Measurements from ENCODE around the gene ORM1. TPM values are rescaled to one million over a fixed set of nuclear protein-coding genes. Genes with fewer than 3 reads are reported as not detected.

Gene ORM1
- total RNA-seq, 1 donor from 2014 or later = not detected

DNA sequence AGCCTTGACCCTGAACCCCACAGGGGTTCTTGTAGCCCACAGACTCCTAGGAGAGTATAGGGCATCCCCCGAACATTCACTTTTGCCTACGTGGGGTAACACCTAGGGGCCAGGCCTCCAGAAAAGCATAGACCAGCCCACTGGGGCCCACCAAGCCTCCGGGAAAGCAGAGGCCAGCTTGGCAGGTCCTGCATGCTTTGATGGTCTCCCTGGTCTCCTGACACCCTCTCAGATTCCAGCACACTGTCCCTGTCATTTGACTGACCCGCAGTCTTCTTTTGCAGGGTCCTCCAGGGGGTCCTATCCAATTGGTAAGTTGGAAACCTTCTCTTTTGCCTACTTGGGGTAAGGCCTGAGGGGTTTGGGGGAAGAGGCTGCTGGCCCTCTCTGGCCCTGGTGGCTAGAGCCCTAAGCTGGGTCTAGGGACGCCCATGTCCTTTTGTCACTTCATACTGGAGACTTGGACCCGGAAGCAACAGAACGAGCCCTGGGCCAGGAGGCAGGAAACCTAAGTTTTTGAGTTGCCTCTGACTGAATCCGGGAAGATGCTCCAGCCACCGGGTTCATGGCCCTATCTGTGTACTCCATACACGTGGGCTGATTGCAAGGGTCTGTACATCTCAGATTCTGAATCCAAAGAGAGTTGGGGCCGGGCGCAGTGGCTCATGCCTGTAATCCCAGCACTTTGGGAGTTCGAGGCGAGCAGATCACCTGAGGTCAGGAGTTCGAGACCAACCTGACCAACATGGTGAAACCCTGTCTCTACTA is 20.9 kb upstream of the ORM1 start:
- H3K36me3 Mint-ChIP-seq (ENCODE audit: low read depth) = peaks cover 6% of the 10 kb centered on the region
- H3K27me3 Mint-ChIP-seq (ENCODE audit: low read depth) = no peaks in the 10 kb centered on the region
- no peak overlapping the region for H3K4me3 Mint-ChIP-seq
- peaks cover 4% of the 10 kb centered on the region for H3K4me1 Mint-ChIP-seq
- TF ChIP-seq, protein P1, sequence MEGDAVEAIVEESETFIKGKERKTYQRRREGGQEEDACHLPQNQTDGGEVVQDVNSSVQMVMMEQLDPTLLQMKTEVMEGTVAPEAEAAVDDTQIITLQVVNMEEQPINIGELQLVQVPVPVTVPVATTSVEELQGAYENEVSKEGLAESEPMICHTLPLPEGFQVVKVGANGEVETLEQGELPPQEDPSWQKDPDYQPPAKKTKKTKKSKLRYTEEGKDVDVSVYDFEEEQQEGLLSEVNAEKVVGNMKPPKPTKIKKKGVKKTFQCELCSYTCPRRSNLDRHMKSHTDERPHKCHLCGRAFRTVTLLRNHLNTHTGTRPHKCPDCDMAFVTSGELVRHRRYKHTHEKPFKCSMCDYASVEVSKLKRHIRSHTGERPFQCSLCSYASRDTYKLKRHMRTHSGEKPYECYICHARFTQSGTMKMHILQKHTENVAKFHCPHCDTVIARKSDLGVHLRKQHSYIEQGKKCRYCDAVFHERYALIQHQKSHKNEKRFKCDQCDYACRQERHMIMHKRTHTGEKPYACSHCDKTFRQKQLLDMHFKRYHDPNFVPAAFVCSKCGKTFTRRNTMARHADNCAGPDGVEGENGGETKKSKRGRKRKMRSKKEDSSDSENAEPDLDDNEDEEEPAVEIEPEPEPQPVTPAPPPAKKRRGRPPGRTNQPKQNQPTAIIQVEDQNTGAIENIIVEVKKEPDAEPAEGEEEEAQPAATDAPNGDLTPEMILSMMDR (conservative IDR thresholded peaks at IDR 0.05) = no peak
- no peak overlapping the region for H3K27ac Mint-ChIP-seq (ENCODE audit: unreplicated experiment)
- no peak for DNase-seq (ENCODE audit: low read depth, low spot score)
- no peaks in the 10 kb centered on the region for H3K9me3 Mint-ChIP-seq

DNA sequence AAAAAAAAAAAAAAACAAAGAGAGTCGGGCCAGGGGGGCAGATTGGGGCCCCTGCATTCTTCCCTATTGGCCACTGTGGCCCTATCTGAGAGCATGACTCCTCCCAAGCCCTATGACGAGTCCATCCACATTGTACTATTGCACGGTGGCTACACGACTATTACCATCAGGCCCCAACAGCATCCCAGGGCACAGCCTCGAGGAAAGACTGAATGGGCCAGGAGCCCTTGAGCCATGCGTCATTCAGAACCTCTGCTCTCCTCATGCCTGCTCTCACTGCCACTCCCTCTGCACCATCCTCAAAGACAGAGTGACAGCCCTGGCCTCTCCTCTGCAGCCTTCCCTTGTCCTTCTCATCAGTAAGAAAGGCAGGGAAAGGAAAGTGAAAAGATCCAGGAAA is 20.2 kb upstream of the ORM1 start:
- Mint-ChIP-seq H3K27ac (ENCODE audit: unreplicated experiment) (peak overlapping the region; percentile 62), H3K4me3 (no peak overlapping the region), H3K27me3 (ENCODE audit: low read depth) (no peaks in the 10 kb centered on the region), H3K9me3 (no peaks in the 10 kb centered on the region), H3K4me1 (peaks cover 4% of the 10 kb centered on the region), H3K36me3 (ENCODE audit: low read depth) (peaks cover 2% of the 10 kb centered on the region)
- TF ChIP-seq, protein P1 (conservative IDR thresholded peaks at IDR 0.05) = no peak
- no peak for DNase-seq (ENCODE audit: low read depth, low spot score)

DNA sequence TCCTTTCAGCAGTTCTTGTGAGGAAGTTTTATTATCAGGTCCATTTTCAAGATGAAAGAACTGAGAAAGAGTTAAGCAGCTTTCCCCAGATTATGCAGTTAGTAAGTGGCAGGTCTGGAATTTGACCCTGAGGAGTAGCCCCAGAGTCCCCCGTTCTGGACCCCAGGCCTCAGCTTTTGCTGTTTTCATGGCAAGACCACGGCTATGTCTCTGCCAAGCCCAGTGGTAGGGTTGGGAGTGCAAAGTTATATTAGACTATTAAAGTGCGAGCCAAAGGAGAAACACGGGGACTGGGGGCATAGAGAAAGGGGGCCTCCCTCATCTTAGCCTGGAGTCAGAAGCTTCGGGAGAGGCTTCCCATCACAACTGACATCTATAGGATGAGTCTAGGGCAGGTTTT is 19.3 kb upstream of the ORM1 start:
- TF ChIP-seq, protein P1 (conservative IDR thresholded peaks at IDR 0.05) = no peak
- Mint-ChIP-seq H3K9me3 (no peaks in the 10 kb centered on the region), H3K27ac (ENCODE audit: unreplicated experiment) (no peak overlapping the region), H3K4me1 (peaks cover 4% of the 10 kb centered on the region), H3K4me3 (no peak overlapping the region), H3K36me3 (ENCODE audit: low read depth) (peaks cover under 1% of the 10 kb centered on the region), H3K27me3 (ENCODE audit: low read depth) (no peaks in the 10 kb centered on the region)
- DNase-seq (ENCODE audit: low read depth, low spot score) = no peak

DNA sequence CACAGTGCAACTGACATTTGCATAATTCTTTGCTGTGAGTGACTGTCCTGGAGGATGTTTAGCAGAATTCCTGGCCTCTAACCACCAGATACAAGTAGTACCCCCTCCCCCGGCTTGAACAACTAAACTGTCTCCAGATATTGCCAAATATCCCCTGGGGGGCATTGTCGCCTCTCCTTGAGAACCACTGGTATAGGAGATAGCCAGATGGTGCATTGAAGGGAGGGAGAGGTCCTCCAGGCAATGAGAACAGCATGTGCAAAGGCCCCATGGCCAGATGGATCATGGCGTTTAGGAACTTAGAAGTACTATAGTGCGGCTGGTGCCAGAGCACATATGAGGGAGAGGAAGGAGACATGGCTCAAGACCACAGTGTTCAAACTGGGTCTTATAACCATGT is 18.9 kb upstream of the ORM1 start:
- Mint-ChIP-seq H3K27ac (ENCODE audit: unreplicated experiment) (no peak overlapping the region), H3K36me3 (ENCODE audit: low read depth) (no peaks in the 10 kb centered on the region), H3K27me3 (ENCODE audit: low read depth) (no peaks in the 10 kb centered on the region), H3K4me1 (peaks cover 4% of the 10 kb centered on the region), H3K4me3 (no peak overlapping the region), H3K9me3 (no peaks in the 10 kb centered on the region)
- no peak for DNase-seq (ENCODE audit: low read depth, low spot score)
- TF ChIP-seq, protein P1 (conservative IDR thresholded peaks at IDR 0.05) = no peak

DNA sequence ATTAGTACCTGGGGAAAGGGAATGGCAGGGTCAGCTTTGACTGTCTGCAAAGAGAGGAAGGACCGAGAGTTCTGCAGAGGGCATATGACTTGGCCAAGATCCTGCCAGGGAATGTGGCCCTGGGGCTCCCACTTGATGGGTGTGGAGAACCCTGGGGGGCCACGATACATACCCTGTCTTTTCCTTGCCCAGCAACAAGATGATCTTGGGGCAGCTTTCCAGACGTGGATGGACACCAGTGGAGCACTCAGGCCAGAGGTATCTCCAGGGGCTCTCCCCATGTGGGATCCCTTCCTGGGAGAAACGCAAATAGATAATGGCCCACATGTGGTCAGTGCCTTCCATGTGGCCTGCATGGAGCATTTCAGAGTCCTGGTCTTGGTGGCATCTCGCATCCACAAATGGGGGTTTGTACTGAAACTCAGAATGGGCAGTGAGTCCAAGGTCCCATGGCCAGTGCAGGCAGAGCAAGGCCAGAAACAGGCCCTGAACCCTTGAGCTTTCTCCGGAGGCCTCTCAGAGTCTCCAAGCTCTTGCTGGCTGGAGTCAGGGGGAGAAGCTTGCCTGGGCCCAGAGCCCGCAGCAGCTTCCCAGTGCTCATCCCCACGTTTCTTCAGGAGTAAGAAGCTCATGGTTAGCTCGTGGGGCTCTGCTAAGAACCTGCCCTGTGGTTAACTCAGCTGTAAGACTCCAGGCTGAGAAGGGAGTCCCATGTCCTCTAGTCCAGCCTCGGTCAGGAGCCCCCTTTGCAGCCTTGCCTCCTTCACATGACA is 18.3 kb upstream of the ORM1 start:
- H3K36me3 Mint-ChIP-seq (ENCODE audit: low read depth) = no peaks in the 10 kb centered on the region
- no peak overlapping the region for H3K4me3 Mint-ChIP-seq
- H3K9me3 Mint-ChIP-seq = no peaks in the 10 kb centered on the region
- no peak overlapping the region for H3K27ac Mint-ChIP-seq (ENCODE audit: unreplicated experiment)
- DNase-seq (ENCODE audit: low read depth, low spot score) = no peak
- H3K27me3 Mint-ChIP-seq (ENCODE audit: low read depth) = no peaks in the 10 kb centered on the region
- TF ChIP-seq, protein P1 (conservative IDR thresholded peaks at IDR 0.05) = no peak
- H3K4me1 Mint-ChIP-seq = peaks cover 4% of the 10 kb centered on the region
